Measurements from ENCODE around the gene RARB.

The RARB gene

DNA sequence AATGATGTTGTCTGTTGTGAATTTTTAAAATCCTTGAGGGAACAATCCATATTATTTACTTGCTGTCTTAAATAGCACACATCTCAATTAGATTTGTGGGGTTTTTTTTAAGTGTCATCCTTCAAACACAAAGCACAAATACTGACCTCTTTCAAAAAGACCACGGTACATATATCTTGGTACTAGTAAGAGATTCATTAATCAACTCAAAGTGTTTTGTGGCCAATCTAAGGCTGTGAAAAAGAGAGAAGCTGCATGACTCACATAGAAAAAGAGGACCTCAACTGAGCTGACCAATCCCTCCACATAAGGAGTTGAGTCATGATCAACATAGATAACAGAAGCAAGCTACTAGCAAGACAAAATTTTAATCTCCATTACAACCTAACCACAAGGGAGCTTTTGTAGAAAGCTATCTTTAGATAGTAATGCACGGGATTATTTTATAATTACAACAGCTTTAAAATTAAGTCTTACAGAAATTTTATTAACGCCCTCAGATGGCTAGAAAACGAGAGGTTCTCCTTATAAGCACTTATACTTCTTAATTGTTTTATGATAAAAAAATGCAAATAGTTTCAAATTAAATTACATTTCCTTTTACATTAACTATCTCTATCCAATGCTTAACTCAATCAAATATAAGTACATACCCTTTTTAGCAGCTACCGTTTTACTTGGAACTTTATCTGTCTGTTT is 176.2 kb downstream of the RARB start:
- DNase-seq (ENCODE audit: low read depth): no peak

DNA sequence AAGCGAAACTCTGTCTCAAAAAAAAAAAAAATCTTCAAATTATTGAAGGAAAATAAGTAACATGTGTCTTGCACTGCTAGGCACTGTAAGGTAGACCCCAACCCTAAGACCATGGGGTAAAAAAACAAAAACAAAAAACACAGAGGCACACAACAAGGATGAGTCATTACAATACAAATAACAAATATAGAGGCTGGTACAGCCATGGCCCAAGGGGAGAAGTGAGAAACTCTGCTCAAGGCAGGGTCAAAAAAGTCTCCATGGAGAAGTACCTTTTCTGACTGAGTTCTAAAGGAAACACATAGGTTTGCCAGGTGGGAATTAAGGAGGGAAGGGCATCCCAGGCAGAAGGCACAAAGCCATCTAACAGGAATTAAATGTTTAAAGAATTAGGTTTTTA is 182.1 kb downstream of the RARB start:
- DNase-seq (ENCODE audit: low read depth): no peak

- DNase-seq (ENCODE audit: low read depth): no peak
These were observed 182.7 kb downstream of the RARB start for GRCh38 chr3:25610779-25611178.

DNA sequence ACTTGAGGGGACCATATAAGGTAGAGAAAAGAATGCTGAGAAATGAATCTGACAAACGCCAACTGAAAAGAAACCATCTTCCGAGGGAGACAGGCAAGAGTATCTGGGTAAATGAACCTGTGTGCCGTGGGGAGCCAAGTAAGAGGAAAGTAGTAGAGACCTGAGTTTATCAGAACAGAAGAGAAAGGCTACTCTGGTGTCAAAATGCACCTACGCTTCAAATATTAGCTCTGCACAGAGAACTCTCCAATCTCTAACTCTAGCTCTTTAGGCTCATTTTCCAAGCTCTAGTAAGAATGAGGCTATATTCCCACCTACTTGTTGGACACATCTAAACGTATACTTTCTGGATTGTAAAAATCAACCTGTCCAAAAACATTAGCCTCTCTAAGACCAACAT is 183.1 kb downstream of the RARB start:
- DNase-seq (ENCODE audit: low read depth): no peak

DNA sequence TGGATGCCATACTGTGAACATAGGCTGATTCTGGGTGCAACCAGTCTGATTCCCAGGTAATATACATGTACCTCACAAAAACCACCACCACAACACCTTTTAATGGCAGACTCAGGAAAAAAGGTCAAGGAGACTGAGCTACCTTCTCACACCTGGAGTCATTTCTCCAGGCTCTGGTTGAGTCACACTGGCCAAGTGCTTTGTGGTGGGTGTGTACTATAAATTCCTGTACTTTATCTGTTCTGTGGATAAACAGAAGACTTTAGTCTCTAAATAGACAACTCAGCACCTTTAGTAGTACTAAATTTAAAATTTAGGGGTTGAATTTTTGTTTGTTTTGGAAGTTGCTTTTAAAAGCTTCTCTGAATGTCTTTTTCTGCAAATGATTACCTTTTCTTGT is 190.0 kb downstream of the RARB start:
- DNase-seq (ENCODE audit: low read depth): no peak

DNA sequence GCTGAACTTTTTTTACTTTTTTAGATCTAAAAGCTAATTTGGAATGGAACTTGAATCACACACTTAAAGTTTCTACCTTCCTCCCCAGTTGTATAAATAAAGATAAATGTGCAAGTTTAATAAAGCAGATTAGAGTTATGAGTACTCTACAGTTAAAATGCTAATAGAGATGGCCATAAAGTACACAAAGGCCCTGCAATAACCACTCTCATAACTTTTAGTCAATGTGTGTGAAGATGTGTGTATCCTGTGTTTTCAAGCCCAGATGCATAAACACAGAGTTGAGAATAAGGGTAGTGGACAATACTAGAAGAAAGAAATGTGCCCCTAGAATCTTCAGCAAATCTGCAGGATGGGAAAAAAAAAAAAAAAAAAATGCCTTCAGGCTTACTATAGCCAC is 191.3 kb downstream of the RARB start:
- no peak for DNase-seq (ENCODE audit: low read depth)

DNA sequence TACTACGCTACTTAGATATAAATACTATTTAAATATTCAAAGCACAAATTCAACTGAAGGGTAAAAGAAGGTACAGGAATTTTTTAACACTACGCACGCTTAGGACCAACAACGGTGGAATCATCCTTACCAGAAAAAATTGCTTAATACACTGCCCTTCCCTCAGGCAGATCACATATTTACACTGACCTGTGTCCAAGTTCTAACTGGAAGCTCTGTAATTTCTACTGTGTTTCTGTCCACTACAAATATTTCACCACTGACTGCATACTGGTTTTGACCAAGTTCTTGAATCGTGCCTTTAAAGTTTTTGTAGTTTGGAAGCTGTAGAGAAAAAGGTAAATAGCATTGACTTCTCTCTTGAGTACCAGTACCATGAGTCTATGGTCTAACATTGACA is 192.4 kb downstream of the RARB start:
- no peak for DNase-seq (ENCODE audit: low read depth)

GRCh38 chr3:25621087-25621486 is 193.0 kb downstream of the RARB start:
- no peak for DNase-seq (ENCODE audit: low read depth)

GRCh38 chr3:25631989-25632388 is 203.9 kb downstream of the RARB start:
- no peak for DNase-seq (ENCODE audit: low read depth)

GRCh38 chr3:25633919-25634318 is 205.9 kb downstream of the RARB start:
- DNase-seq (ENCODE audit: low read depth): no peak

DNA sequence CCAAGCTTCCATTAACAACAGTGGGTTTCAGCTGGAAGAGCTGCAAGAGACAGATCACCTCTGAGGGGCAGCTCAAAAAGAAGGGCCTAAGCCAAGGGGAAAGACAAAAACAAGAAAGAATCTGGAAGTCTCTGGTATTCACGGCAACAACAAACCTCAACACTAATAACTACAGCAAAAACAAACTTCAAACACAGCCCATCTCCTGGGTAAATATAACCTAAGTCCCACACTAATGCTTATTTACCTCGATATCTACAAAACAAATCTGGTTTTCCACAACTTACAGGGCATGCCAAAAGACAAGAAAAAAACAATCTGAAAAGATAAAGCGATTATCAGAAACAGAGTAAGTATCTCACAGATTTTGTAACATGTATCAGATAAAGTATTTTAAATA is 207.0 kb downstream of the RARB start:
- no peak for DNase-seq (ENCODE audit: low read depth)
